ENCODE data around the gene GNB5. TPM values are rescaled to one million over a fixed set of nuclear protein-coding genes. Genes with fewer than 3 reads are reported as not detected.
A peak's percentile ranks its signal among the peaks of the same experiment; 100 is the strongest.

Gene GNB5
- total and polyA plus RNA-seq, 2 of the 13 experiments (the other 11 are each of a cell fraction or from before 2014, with no cell fraction given), result 13.7 to 14.4 TPM

DNA sequence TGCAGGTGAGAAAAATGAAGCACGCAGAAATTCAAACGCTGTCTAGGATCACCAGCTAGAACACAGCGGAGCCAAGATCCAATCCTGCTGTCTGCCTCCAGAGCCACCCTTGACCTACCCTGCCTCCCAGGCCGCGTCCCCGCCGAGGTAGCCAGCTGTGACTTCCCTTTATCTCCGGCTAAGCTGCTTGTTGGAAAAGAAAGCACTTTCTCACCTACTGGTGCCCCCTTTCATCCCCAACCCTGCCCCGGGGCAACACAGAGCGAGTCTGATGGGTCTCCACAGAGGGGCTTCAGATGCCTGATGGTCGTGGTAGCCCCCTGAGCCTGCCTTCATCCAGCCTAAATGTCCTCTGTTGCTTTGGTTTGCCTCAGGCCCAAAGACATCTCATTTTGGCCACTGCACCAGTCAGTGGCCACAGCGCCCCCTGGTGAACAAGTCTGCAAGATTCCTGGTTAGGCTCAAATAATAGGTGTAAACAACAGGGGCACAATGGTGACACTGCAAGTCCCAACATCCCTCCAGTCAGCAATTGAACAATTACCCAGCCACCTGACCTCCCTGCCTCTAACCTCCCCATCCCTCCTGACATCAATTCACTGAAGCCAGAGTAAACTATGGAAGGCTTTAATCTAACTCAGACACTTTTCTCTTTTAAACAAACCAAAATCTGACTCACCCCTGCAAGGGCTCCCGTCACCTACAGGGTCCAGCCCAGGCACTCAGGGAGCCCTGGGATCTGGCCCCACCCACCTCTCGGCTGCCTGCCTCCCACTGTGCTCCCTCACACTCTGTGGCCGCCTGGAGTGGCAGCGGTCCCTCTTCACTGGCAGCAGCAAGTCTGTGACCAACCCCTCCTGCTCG lies 51.4 kb downstream of the GNB5 start (continued):
- TF ChIP-seq ATM (IDR thresholded peaks at IDR 0.05; ENCODE audit: borderline replicate concordance) (no peak), RXRB (CRISPR knock-in tag; IDR thresholded peaks at IDR 0.05; ENCODE audit: borderline replicate concordance) (peak; percentile 18; the same call in 1 of the 2 replicates), EED (CRISPR knock-in tag; IDR thresholded peaks at IDR 0.05) (no peak), U2AF1 (optimal IDR thresholded peaks at IDR 0.05; ENCODE audit: low read depth, low read length) (no peak), ZMYM3 (CRISPR knock-in tag; IDR thresholded peaks at IDR 0.05) (0 out of 2 replicates have a peak, but pooled peaks have one; percentile 28), SPEN (CRISPR knock-in tag; IDR thresholded peaks at IDR 0.05; ENCODE audit: low read depth) (peak; percentile 14; the same call in 1 of the 2 replicates), ZNF790 (CRISPR knock-in tag; IDR thresholded peaks at IDR 0.05; ENCODE audit: borderline replicate concordance) (no peak), FOXO1 (CRISPR knock-in tag; IDR thresholded peaks at IDR 0.05) (peak; percentile 81), GPN1 (CRISPR knock-in tag; IDR thresholded peaks at IDR 0.05; ENCODE audit: borderline replicate concordance) (no peak), CBX5 (CRISPR knock-in tag; IDR thresholded peaks at IDR 0.05; ENCODE audit: borderline replicate concordance) (peak; percentile 36; the same call in 1 of the 2 replicates), RAD21 (CRISPR knock-in tag; IDR thresholded peaks at IDR 0.05) (peak; percentile 82), FOXA3 (CRISPR knock-in tag; IDR thresholded peaks at IDR 0.05) (peak; percentile 55)
- TF ChIP-seq, protein P1, sequence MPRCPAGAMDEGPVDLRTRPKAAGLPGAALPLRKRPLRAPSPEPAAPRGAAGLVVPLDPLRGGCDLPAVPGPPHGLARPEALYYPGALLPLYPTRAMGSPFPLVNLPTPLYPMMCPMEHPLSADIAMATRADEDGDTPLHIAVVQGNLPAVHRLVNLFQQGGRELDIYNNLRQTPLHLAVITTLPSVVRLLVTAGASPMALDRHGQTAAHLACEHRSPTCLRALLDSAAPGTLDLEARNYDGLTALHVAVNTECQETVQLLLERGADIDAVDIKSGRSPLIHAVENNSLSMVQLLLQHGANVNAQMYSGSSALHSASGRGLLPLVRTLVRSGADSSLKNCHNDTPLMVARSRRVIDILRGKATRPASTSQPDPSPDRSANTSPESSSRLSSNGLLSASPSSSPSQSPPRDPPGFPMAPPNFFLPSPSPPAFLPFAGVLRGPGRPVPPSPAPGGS (CRISPR knock-in tag; IDR thresholded peaks at IDR 0.05), result 0 out of 2 replicates have a peak, but pooled peaks have one; percentile 53

Data from HepG2 (cell line).